H9 (cell line): ENCODE measurements around the gene EHD1. TPM values are rescaled to one million over a fixed set of nuclear protein-coding genes. Genes with fewer than 3 reads are reported as not detected.

Experiments
- DNase-seq: peaks from one replicate; pipeline ENCODE4 v3.0.0-alpha.2; 2017
- H2AFZ ChIP-seq: one replicate; pipeline ENCODE4 v1.6.1; 2013; ENCODE audit warnings: mild to moderate bottlenecking, low read length, control low read depth, moderate library complexity
- H2AK5ac ChIP-seq: 2 replicates; pipeline ENCODE4 v1.6.1; 2013; ENCODE audit warnings: low read length, control low read depth, mixed read lengths; ENCODE audit not compliant: insufficient read length
- H2BK120ac ChIP-seq: one replicate; pipeline ENCODE4 v1.6.1; 2013; ENCODE audit warnings: low read depth, mild to moderate bottlenecking, low read length, control low read depth, inconsistent platforms; ENCODE audit not compliant: poor library complexity, severe bottlenecking
- H2BK12ac ChIP-seq: 2 replicates; pipeline ENCODE4 v1.6.1; 2013; ENCODE audit warnings: low read length, control low read depth, mixed read lengths, low read depth; ENCODE audit not compliant: insufficient read length
- H2BK15ac ChIP-seq: 2 replicates; pipeline ENCODE4 v1.6.1; 2013; ENCODE audit warnings: low read depth, low read length, control low read depth
- H2BK20ac ChIP-seq: one replicate; pipeline ENCODE4 v1.6.1; 2013; ENCODE audit warnings: low read depth, mild to moderate bottlenecking, low read length, control low read depth, inconsistent platforms; ENCODE audit not compliant: poor library complexity, severe bottlenecking
- H2BK5ac ChIP-seq: 2 replicates; pipeline ENCODE4 v1.6.1; 2013; ENCODE audit warnings: low read length, control low read depth, mixed read lengths; ENCODE audit not compliant: insufficient read length
- H3K14ac ChIP-seq: 2 replicates; pipeline ENCODE4 v1.6.1; 2013; ENCODE audit warnings: low read length, control low read depth; ENCODE audit not compliant: insufficient read depth
- H3K18ac ChIP-seq: 2 replicates; pipeline ENCODE4 v1.6.1; 2013; ENCODE audit warnings: low read depth, mild to moderate bottlenecking, mixed read lengths, low read length, control low read depth; ENCODE audit not compliant: insufficient read length
- H3K23ac ChIP-seq: 2 replicates; pipeline ENCODE4 v1.6.1; 2013; ENCODE audit warnings: low read length, control low read depth, mixed read lengths, low read depth; ENCODE audit not compliant: insufficient read length
- H3K23me2 ChIP-seq: 2 replicates; pipeline ENCODE4 v1.6.1; 2013; ENCODE audit warnings: low read depth, mild to moderate bottlenecking, mixed read lengths, low read length, control low read depth; ENCODE audit not compliant: insufficient read length, poor library complexity, severe bottlenecking
- H3K27ac ChIP-seq: 2 replicates; pipeline ENCODE4 v1.5.1; 2013; ENCODE audit warnings: low read length, control low read depth, mixed read lengths, low read depth; ENCODE audit not compliant: insufficient read length
- H3K27me3 ChIP-seq: 2 replicates; pipeline ENCODE4 v1.6.1; 2013; ENCODE audit warnings: low read length, control low read depth, inconsistent platforms; ENCODE audit not compliant: insufficient read depth
- H3K4ac ChIP-seq: 2 replicates; pipeline ENCODE4 v1.6.1; 2013; ENCODE audit warnings: low read depth, mild to moderate bottlenecking, control low read depth, inconsistent platforms, low read length, moderate library complexity
- H3K4me1 ChIP-seq: 2 replicates; pipeline ENCODE4 v1.6.1; 2013; ENCODE audit warnings: low read length, control low read depth, inconsistent platforms; ENCODE audit not compliant: insufficient read depth
- H3K4me2 ChIP-seq: 2 replicates; pipeline ENCODE4 v1.6.1; 2013; ENCODE audit warnings: low read length, control low read depth, mixed read lengths; ENCODE audit not compliant: insufficient read length, insufficient read depth
- H3K56ac ChIP-seq: 2 replicates; pipeline ENCODE4 v1.6.1; 2013; ENCODE audit warnings: low read depth, mild to moderate bottlenecking, mixed read lengths, low read length, control low read depth; ENCODE audit not compliant: insufficient read length
- H3K79me1 ChIP-seq: 2 replicates; pipeline ENCODE4 v1.6.1; 2013; ENCODE audit warnings: low read depth, mild to moderate bottlenecking, moderate library complexity, low read length, control low read depth, inconsistent platforms; ENCODE audit not compliant: insufficient read depth, poor library complexity, severe bottlenecking
- H3K79me2 ChIP-seq: 2 replicates; pipeline ENCODE4 v1.6.1; 2013; ENCODE audit warnings: low read length, control low read depth, inconsistent platforms; ENCODE audit not compliant: insufficient read depth
- H3K9ac ChIP-seq: 2 replicates; pipeline ENCODE4 v1.6.1; 2013; ENCODE audit warnings: low read length, control low read depth, mixed read lengths; ENCODE audit not compliant: insufficient read length; ENCODE audit errors: extremely low read depth
- H3K9me3 ChIP-seq: one replicate; pipeline ENCODE4 v1.6.1; 2013; ENCODE audit warnings: low read depth, low read length, inconsistent platforms; ENCODE audit not compliant: control insufficient read depth
- H3T11ph ChIP-seq: one replicate; pipeline ENCODE4 v1.6.1; 2013; ENCODE audit warnings: mild to moderate bottlenecking, low read length, control low read depth, inconsistent platforms
- H4K20me1 ChIP-seq: one replicate; pipeline ENCODE4 v1.6.1; 2013; ENCODE audit not compliant: control insufficient read depth, insufficient read length, insufficient read depth
- H4K5ac ChIP-seq: 2 replicates; pipeline ENCODE4 v1.6.1; 2013; ENCODE audit warnings: low read depth, mild to moderate bottlenecking, mixed read lengths, low read length, control low read depth; ENCODE audit not compliant: insufficient read length
- H4K8ac ChIP-seq: replicated peaks from 2 replicates; pipeline ENCODE4 v1.6.1; 2013; ENCODE audit warnings: low read length, control low read depth, mixed read lengths, low read depth; ENCODE audit not compliant: insufficient read length
- H4K91ac ChIP-seq: 2 replicates; pipeline ENCODE4 v1.6.1; 2013; ENCODE audit warnings: low read depth, mild to moderate bottlenecking, moderate library complexity, mixed read lengths, low read length, control low read depth; ENCODE audit not compliant: insufficient read length
- H3K27ac Mint-ChIP-seq, 3 experiments: 2 replicates in 2 of 3; 3 replicates in 1 of 3; pipeline ENCODE4 v1.8.0; 2020 to 2021; ENCODE audit warnings: mixed read lengths in 3 of 3, mild to moderate bottlenecking in 1 of 3, moderate library complexity in 1 of 3
- H3K27me3 Mint-ChIP-seq: 2 replicates; pipeline ENCODE4 v1.8.0; 2021; ENCODE audit warnings: low read depth, mild to moderate bottlenecking, moderate library complexity, mixed read lengths
- H3K36me3 Mint-ChIP-seq, 3 experiments: 2 replicates in 2 of 3; 3 replicates in 1 of 3; pipeline ENCODE4 v1.8.0; 2020 to 2021; ENCODE audit warnings: low read depth in 3 of 3, mixed read lengths in 3 of 3; ENCODE audit not compliant: insufficient read depth in 1 of 3
- H3K4me1 Mint-ChIP-seq, 2 experiments: 2 replicates each; pipeline ENCODE4 v1.8.0; 2020; ENCODE audit warnings: mixed read lengths in 2 of 2
- H3K4me3 Mint-ChIP-seq, 2 experiments: 2 replicates in 1 of 2; 3 replicates in 1 of 2; pipeline ENCODE4 v1.8.0; 2020 to 2021; ENCODE audit warnings: mild to moderate bottlenecking in 2 of 2, mixed read lengths in 2 of 2, moderate library complexity in 1 of 2
- H3K9me3 Mint-ChIP-seq, 2 experiments: 2 replicates in 1 of 2; 3 replicates in 1 of 2; pipeline ENCODE4 v1.8.0; 2020; ENCODE audit warnings: mild to moderate bottlenecking in 2 of 2, mixed read lengths in 2 of 2, moderate library complexity in 1 of 2
- WGBS: extraction: QIAGEN DNeasy Blood & Tissue Kit; methylation state at CpG from one replicate; pipeline ENCODE4 v1.1.7; 2013; ENCODE audit warnings: missing lambda C conversion rate, low lambda C conversion rate, mixed read lengths; ENCODE audit not compliant: insufficient read length; ENCODE audit errors: extremely low coverage; 5-methylcytosine and 5-hydroxymethylcytosine counted together
- total RNA-seq: library from RNA; stranded (reverse); gene quantifications from 2 replicates; pipeline ENCODE4 v1.2.1, GENCODE V29; 2021
- TF ChIP-seq, protein P1 (sequence below): fragments of 200-600 bp; sonication (generic); conservative IDR thresholded peaks from 3 replicates; pipeline ENCODE4 v1.8.0; 2021; ENCODE audit warnings: antibody characterized with exemption, mild to moderate bottlenecking

Gene EHD1
- total RNA-seq, 1 experiment from 2014 or later, result 31.0 TPM

GRCh38 chr11:64903291-64903833 lies 24.9 kb upstream of the EHD1 start:
- Histone ChIP-seq H2AK5ac (no peak overlapping the region), H3K23me2 (no peaks in the 10 kb centered on the region), H3K14ac (no peak overlapping the region), H3K56ac (no peak overlapping the region), H4K20me1 (no peaks in the 10 kb centered on the region), H3K4me2 (no peak overlapping the region), H4K91ac (no peak overlapping the region), H3K9ac (no peak overlapping the region), H2BK120ac (no peak overlapping the region), H3T11ph (no peak overlapping the region), H3K79me2 (no peaks in the 10 kb centered on the region), H3K4ac (no peak overlapping the region), H2AFZ (no peak overlapping the region), H3K79me1 (no peaks in the 10 kb centered on the region), H3K23ac (no peak overlapping the region), H3K27me3 (no peaks in the 10 kb centered on the region), H2BK15ac (no peak overlapping the region), H2BK5ac (no peak overlapping the region), H3K27ac (no peak overlapping the region), H4K8ac (no peak overlapping the region), H3K18ac (no peak overlapping the region), H4K5ac (no peak overlapping the region), H3K9me3 (no peaks in the 10 kb centered on the region), H2BK20ac (no peak overlapping the region), H2BK12ac (no peak overlapping the region), H3K4me1 (no peaks in the 10 kb centered on the region)
- TF ChIP-seq, protein P1, sequence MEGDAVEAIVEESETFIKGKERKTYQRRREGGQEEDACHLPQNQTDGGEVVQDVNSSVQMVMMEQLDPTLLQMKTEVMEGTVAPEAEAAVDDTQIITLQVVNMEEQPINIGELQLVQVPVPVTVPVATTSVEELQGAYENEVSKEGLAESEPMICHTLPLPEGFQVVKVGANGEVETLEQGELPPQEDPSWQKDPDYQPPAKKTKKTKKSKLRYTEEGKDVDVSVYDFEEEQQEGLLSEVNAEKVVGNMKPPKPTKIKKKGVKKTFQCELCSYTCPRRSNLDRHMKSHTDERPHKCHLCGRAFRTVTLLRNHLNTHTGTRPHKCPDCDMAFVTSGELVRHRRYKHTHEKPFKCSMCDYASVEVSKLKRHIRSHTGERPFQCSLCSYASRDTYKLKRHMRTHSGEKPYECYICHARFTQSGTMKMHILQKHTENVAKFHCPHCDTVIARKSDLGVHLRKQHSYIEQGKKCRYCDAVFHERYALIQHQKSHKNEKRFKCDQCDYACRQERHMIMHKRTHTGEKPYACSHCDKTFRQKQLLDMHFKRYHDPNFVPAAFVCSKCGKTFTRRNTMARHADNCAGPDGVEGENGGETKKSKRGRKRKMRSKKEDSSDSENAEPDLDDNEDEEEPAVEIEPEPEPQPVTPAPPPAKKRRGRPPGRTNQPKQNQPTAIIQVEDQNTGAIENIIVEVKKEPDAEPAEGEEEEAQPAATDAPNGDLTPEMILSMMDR, result no peak
- Mint-ChIP-seq H3K4me3 (no peak overlapping the region), H3K27me3 (no peaks in the 10 kb centered on the region), H3K36me3 (peaks cover 10 to 47% (median 42%) of the 10 kb centered on the region in 3 experiments; a peak in 6 of 7 replicates), H3K4me1 (no peaks in the 10 kb centered on the region), H3K27ac (no peak overlapping the region; a peak in 1 of 7 replicates), H3K9me3 (no peaks in the 10 kb centered on the region)
- no peak for DNase-seq
- no CpG with 5 or more reads among the region's 23 CpGs for WGBS
